Measurements from ENCODE around the gene RAD23A.
"Not testable (repeated sequence)": the region's sequence is repeated elsewhere in the genome, so short reads cannot be mapped to it uniquely, and the experiment has no call there.

The RAD23A gene

DNA sequence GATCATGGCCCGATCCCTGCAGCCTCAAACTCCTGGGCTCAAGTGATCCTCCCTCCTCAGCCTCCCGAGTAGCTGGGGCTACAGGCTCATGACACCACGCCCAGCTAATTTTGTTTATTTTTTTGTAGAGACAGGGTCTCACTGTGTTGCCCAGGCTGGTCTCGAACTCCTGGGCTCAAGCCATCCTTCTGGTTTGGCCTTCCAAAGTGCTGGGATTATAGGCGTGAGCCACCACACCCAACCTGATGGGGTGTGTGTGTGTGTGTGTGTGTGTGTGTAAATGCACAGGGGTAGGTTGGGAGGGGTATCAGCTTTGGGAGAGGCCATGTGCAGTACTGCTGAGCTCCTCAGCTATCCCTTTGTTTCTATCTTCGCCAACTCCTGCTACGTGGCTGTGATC is 30.4 kb downstream of the RAD23A start:
- H3K27ac ChIP-seq, H3K4me3 ChIP-seq: not testable (repeated sequence)

DNA sequence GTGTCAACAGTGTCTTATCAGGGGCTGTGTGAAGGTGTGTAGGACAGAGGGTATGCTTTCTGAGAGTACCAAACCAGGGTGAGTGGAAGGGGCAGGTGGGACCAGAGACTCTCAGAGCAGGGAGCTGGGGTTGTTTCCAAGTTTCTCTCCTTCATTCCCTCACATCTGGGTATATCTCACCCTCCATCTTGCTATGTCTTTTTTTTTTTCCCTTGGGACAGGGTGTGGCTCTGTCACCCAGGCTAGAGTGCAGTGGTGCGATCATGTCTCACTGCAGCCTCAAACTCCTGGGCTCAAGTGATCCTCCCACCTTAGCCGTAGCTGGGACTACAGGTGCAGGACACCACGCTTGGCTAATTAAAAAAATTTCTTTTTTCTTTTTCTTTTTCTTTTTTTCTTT is 34.3 kb downstream of the RAD23A start:
- H3K4me3 ChIP-seq, result no peak overlapping the region
- no peak overlapping the region for H3K27ac ChIP-seq

DNA sequence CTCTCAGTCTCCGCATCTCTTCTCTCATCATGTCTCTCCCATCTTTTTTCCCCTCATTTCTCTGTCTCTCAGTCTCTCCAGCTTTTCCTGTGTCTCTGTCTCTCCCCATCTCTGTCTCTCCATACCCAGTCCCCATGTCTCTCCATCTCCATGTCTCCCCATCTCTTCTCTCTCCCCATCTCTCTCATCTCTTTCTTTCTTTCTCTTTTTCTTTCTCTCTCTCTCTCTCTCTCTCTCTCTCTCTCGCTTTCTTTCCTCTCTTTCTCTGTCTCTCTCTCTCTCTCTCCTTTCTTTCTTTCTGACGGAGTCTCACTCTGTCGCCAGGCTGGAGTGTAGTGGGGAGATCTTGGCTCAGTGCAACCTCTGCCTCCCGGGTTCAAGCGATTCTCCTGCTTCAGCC is 37.0 kb downstream of the RAD23A start:
- no peak overlapping the region for H3K27ac ChIP-seq
- H3K4me3 ChIP-seq, result no peak overlapping the region

DNA sequence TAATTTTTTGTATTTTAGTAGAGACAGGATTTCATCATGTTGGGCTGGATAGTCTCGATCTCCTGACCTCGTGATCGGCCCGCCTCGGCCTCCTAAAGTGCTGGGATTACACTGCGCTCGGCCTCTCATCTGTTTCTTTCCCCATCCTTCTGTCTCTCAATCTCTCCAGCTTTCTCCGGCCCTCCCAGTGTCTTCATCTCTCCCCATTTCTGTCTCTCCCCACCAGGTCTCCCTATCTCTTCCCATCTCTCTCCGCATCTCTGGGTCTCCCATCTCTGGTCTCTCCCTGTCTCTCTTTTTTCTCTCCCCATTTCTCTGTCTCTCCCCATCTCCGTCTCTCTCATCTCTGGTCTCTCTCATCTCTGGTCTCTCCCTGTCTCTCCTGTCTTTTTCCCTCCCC is 37.4 kb downstream of the RAD23A start:
- Histone ChIP-seq H3K4me3 (peak overlapping the region in 4 of 7 experiments; percentile 16 to 27 (median 20)), H3K27ac (peak overlapping the region in 2 of 21 experiments; percentile 39 to 50)

DNA sequence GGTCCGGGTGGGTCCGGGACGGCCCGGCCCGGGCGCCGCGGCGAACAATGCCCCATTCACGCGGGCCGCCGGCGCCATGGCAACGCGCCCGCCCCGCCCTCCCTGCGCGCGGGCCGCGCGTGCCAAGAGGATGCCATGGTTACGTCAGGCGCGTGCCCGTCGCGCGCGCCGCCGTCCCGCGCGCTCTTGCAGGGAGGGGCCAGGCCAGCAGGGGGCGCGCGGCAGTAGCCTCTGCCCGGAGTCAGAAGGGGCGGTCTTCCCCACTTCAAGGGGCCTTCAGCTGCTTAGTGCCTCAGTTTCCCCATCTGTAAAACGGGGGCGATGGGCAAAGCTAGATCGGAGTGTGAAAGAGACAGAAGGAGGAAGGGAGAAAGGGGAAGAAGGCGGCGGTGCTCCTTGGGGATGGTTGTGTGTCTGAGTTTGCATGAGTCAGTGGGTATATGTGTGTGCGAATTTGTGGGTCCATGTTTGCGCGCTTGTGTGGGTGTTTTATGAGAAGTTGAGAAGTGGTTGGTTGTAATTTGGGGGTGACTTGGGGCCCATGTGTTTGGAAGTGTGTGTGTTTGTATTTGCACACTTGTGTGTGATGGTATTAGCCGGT is 38.0 kb downstream of the RAD23A start:
- H3K27ac ChIP-seq, result peak overlapping the region in 2 of 21 experiments; percentile 39 to 50

DNA sequence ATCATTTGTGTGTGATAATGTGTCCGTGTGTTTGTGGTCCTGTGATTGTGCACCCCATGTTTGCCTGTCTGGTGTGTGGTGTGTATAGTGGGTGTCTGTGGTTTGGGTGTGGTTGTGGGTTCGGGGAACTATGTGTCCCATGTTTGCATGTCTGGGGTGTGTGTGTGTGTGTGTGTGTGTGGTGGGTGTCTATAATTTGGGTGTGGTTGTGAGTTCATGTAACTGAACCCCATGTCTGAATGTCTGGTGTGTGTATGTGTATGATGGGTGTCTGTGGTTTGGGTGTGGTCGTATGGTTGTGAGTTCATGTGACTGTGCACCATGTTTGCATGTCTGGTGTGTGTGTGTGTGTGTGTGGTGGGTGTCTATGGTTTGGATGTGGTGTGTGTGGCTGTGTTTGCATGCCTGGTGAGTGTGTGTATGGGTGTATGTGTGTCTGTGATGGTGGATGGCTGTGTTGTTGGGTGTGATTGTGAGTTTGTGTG is 38.5 kb downstream of the RAD23A start:
- Histone ChIP-seq H3K27ac (peak overlapping the region in 4 of 21 experiments; percentile 3 to 67 (median 60)), H3K4me3 (no peak overlapping the region)

More for the DNA sequence above, 38.0 kb downstream of the RAD23A start:
- H3K4me3 ChIP-seq, result peak overlapping the region in 4 of 7 experiments; percentile 16 to 27 (median 20)

DNA sequence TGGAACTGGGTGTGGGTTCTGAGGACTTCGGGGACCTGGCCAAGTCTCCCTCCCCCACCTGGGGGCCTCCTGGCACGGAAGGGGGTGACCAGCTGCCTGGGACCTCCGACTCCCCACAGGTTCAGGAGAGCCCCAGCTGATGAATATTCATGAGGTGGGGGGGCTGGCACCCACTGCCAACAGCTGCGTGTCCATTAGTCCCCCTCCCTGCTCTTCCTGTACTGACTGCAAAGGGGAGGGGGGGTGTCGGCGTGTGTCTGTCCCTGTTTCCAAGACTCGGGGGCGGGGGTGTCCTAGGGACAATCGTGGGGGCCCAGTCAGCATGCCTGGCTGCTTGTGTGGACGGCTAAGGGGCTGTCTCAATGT is 39.0 kb downstream of the RAD23A start:
- H3K4me3 ChIP-seq, result no peak overlapping the region
- peak overlapping the region in 6 of 21 experiments; percentile 3 to 73 (median 60) for H3K27ac ChIP-seq

DNA sequence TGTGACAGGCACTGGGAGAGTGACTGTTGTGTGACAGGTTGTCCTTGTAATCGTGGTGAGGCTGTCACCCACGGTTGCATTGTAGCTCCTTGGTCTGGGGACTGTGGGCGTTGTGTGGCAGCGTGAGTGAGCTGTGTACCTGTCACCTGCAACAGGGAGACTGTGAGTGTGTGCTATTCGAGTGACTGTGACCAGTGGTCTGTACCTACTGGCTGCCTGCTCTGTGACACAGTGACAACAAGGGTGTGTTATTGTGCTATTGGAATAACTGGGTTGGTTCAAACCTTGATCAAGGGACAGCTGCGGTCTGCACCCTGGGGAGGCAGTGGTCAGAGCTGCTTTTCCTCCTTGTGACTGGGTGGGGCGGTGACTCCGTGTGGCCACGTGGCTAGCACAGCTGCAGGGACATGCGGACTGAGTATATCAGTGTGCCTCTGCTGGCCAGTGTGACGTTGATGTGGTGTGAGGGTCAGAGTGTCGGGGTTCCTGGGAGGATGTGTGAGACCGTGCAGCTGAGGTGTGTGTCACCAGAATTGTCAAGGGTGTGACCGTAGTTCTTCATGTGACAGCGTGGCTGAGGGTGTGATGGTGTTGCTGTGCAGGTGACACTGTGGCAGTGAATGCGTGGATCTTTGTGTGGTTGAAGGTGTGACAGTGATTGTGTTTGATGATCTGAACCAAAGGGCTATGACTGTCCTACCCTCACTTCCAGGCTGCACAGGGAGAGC is 39.6 kb downstream of the RAD23A start:
- Histone ChIP-seq H3K27ac (peak overlapping the region in 7 of 21 experiments; percentile 2 to 73 (median 59)), H3K4me3 (no peak overlapping the region)

DNA sequence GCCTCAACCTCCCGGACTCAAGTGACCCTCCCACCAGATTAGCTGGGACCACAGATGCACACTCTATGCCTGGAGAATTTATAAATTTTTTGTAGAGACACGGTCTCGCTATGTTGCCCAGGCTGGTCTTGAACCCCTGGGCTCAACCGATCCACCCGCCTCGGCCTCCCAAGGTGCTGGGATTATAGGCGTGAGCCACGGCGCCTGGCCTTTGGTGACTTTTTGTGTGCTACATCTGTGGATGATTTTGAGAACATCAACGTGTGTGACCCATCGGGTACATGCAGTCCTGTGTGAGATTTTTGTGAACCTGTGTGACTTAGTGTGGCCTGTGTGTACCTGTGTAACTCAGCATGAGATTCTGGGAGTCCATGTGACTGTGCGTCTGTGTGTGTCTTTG is 41.1 kb downstream of the RAD23A start:
- Histone ChIP-seq H3K27ac (no peak overlapping the region), H3K4me3 (no peak overlapping the region)

DNA sequence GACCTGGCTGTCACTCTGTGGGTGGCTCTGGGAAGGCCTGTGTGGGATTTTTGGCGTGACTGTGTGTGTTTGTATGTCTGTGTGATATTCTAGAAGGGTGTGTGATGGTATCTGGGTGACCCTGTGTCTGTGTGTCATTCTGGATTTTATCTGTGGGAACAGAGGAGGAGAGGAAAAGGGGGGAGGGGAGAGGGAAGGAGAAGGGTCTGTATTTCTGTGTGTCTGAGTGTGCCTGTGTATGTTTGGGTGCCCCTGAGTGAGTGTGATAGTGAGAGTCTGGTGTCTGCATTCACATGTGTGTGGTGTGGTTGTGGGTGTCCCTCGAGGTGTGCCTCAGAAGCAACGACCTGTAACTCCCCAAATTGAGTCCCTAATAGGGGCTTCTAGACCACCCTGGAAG is 41.5 kb downstream of the RAD23A start:
- H3K4me3 ChIP-seq, result no peak overlapping the region
- no peak overlapping the region for H3K27ac ChIP-seq

DNA sequence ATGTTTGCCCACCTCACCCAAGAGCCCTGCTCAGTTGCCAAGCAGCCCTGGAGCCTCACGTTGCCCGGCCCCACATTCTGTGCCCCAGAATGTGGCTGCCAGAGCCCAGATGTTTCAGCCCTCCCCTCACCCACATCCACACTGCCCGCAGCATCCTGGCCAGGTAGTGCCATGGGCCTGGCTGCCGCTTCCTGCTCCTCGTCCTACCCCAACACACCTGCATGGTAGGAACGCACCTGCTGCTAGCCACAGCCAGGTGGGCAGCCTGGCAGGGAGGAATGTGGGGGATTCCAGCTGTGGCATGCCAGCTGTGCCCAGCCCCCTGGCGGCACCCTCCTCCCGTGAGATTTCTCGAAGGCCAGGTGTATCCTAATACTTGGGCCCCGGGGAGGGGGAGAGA is 42.1 kb downstream of the RAD23A start:
- Histone ChIP-seq H3K27ac (no peak overlapping the region), H3K4me3 (no peak overlapping the region)

DNA sequence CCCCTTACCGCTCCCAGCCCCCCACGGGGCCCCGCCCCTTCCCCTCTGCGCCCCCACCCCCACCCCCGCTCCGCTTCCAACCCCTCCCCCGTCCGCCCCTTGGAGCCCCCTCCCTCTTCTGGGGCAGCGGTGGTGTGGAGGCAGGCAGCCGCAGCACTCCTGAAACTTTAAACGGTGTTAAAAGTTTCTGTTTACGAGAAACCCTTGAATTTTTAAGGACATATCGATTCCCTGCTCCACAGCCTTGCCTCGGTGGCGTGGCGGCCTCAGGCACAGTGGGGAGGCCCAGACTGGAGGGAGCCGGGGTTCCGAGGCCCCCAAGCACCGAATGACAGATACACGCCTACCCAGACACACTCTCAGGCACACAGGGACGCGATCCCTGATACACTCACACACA is 44.8 kb downstream of the RAD23A start:
- Histone ChIP-seq H3K4me3 (no peak overlapping the region), H3K27ac (no peak overlapping the region)

DNA sequence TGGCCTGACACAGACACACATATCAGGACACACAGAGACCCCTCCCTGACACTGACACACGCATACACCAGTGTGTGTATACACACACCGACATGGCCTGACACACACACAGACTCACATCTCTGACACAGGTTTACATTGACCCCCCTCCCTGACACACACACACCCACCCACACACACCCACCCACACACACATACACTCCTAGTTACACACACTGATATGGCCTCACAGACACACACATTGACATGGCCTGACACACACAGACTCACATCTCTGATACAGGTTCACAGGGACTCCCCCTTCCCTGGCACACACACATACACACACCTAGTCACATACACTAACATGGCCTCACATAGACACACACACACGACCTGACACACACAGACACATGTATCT is 45.2 kb downstream of the RAD23A start:
- no peak overlapping the region for H3K27ac ChIP-seq
- no peak overlapping the region for H3K4me3 ChIP-seq

DNA sequence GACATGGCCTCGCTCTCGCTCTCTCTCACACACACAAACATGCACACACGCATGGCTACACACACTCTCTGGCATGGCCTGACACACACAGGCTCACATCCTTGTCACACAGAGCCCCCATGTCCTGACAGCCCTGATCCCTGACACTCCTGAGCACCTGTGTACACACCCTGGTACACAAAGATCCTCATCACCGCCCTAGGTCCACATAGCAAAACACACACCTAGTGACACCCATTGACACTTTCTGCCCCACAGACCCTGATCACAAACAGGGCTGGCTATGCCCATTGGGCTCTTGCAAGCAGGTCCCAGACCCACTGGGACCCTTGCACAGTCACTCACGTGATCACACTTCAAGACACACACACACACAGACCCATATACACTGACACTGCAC is 45.6 kb downstream of the RAD23A start:
- Histone ChIP-seq H3K27ac (no peak overlapping the region), H3K4me3 (no peak overlapping the region)

DNA sequence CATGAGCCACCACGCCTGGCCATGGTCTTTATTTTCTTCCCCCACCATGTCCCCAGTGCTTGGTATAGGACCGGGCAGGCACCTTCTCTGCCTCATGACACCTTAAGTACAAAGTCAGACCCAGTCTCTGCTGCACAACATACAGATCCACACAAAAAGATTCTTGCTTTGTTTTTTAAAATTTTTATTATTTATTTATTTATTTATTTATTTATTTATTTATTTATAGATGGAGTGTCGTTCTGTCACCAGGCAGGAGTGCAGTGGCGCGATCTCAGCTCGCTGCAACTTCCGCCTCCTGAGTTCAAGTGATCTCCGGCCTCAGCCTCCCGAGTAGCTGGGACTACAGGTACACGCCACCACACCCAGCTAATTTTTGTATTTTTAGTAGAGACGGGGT is 47.1 kb downstream of the RAD23A start:
- Histone ChIP-seq H3K27ac (peak overlapping the region in 2 of 21 experiments; percentile 47 to 61), H3K4me3 (no peak overlapping the region)

DNA sequence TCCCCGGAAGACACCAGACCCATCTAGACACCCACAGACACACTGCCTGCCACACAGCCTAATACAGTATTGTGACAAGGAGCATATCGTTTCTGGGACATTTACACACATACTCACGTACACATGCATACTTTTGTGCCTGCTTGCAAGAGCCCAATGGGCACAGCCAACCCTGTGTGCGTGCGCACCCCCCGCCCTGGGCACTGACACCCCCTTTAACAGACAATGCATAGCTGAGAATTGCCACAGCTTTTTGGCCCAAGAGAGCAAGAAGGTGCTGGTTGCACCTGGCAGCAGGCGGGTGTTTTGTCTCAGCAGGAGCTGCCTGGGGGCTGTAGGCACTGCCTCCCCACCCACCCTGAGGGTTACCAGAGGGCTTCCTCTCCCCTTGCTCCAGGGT is 47.9 kb downstream of the RAD23A start:
- no peak overlapping the region for H3K4me3 ChIP-seq
- peak overlapping the region in 8 of 21 experiments; percentile 17 to 84 (median 50) for H3K27ac ChIP-seq

DNA sequence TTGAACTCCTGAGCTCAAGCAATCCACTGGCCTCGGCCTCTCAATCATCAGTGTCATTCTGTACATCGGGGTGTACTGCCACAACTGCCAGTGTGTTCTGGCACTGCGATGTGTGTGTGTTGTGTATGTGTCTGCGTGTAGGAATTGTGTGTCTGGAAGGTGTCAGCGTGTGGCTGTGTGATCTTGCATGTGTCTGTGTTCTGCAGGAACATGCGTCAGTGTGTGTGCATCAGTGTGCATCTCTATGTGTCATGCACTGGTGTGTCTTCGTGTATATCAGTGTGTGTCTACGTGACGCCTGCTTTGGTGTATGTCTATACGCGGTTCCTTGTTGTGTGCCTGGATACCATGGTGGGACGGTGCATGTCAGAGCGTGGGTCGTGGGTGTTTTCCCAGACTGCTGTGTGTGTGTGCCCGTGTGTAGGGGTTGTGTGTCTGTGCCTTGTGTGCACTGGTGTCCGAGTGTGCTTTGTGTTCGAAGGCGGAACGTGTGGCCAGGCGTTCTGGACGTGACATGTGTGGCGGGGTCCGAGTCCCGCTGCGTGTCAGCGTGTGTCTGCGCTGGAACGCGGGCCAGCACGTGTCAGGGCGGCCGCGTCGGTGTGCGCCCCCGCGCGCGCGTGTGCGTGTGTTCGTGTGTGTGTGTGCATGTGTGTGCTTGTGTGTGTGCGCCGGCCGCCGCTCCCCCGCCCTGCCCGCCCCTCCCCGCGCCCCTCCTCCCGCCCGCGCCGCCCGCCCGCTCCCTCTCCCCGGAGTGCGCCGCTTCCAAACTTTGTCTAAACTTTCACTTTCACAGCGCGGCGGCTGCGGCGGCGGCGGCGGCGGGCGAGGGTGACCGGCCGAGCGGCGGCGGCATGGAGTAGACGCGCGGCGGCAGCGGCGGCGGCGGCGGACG is 49.3 kb downstream of the RAD23A start, which contains the start of gene NFIX:
Gene NFIX, plus strand, starts transcription at position 775 of the 895 bp plus-strand sequence. CDS start 363 bp downstream, outside the sequence.
- Histone ChIP-seq H3K4me3 (peak within 1 kb of the TSS; percentile 53 to 75 (median 68)), H3K27ac (peak within 1 kb of the TSS; percentile 45 to 97 (median 87))

DNA sequence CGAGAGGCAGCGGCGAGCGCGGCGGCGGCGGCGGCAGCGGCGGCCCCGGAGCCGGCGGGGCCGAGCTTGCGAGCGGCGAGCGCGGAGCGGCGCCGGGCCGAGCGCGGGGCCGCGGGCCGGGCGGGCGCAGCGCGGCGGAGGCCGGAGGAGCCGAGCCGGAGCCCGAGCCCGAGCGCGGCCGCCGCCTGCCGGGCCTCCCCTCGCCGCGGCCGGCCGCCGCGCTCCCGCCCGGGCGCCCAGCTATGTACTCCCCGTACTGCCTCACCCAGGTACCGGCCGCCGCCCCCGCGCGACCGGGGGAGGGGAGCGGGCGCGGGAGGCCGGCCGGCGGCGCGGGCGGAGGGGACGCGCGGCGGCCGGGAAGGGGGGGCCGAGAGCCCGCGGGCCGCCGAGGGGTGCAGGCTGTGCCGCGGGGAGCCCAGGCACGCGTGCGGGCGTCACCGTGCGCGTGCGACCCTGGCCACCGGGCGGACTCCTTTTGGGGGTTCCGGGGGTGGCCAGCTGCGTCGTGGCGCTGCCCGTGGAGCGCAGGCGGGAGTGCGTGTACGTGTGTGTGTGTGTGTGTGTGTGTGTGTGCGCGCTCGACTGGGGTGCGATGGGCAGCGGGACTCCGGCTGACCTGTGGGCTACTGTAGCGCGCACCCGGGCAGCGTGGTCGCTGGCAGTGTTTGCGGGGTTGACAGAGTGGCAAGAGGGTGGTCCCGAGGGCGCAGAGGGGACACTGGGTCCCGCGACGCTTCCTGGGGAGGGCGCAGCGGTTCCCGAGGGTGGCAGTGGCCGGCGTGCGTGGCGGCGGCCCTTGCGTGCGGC is 50.1 kb downstream of the RAD23A start:
- H3K27ac ChIP-seq, result peak overlapping the region; percentile 45 to 97 (median 87)

DNA sequence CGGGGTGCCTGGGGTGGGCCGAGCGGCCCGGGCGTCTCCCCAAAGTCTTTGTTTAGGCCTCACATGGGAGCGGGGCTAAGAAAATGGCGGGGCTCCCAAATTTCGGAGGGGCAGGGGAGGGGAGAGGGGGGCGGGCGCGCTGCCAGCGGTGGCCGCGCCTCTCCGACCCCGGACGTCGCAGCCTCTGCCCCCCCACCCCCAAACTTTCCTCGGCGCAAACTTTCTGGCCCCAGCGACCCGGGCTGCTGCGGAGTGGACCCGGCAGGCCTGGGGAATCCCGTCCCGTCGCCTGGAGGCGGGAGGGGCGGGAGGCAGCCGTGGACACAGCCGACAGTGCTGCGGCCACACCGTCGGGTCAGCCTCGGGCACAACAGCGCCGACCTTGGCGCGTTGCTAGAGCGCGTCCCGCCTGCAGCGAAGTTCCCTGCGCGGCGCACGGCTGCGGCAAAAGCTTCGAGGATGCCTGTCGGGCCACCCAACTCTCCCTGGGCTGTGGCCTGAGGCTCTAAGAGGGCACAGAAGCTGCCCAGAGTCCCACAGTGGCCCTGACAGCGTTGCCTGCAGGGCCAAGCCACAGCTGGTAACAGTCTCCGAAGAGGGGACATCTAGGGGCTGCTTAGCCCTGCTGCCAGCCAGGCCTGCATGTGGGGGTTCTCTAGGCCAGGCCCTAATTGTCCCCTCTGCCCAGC is 50.9 kb downstream of the RAD23A start:
- Histone ChIP-seq H3K4me3 (peak overlapping the region; percentile 53 to 75 (median 68)), H3K27ac (peak overlapping the region; percentile 45 to 97 (median 87))

More for the DNA sequence above, 50.1 kb downstream of the RAD23A start:
- peak overlapping the region; percentile 53 to 75 (median 68) for H3K4me3 ChIP-seq
